Endothelial cell of umbilical vein (primary cell): ENCODE data around the gene EHBP1L1. TPM values are rescaled to one million over a fixed set of nuclear protein-coding genes. Genes with fewer than 3 reads are reported as not detected.

ENCODE experiments used
- BruUV-seq: library from RNA; stranded (reverse); fragments of 400-500 nt; replicated peaks from 2 replicates; lab custom pipeline; 2021; lab: Mats Ljungman, UMichigan
- CTCF ChIA-PET: fragments of 300-600, 350-600 bp; sonication (Branson Sonifier 250); formaldehyde crosslinking; loops from one replicate; lab custom pipeline; 2021; ENCODE audit warnings: antibody characterized with exemption, inconsistent platforms; lab: Charles Lee
- POLR2A ChIA-PET: fragments of 300-600, 350-600 bp; sonication (Branson Sonifier 250); formaldehyde crosslinking; loops from one replicate; lab custom pipeline; 2021; ENCODE audit warnings: antibody characterized with exemption, inconsistent platforms; lab: Charles Lee
- DNase-seq: peaks from one replicate; pipeline ENCODE4 v3.0.0-alpha.2; 2011; ENCODE audit warnings: low read depth, low spot score
- FAIRE-seq: peaks from 2 replicates; lab custom pipeline; 2011; peaks lifted over from hg19 to GRCh38; lab: Jason Lieb, UNC
- H2AFZ ChIP-seq: 2 replicates; pipeline ENCODE4 v1.6.0; 2012; ENCODE audit warnings: low read depth, low read length, control low read depth, inconsistent platforms
- H3K27ac ChIP-seq: 2 replicates; pipeline ENCODE4 v1.5.1; 2011; ENCODE audit warnings: low read depth, mild to moderate bottlenecking, control low read depth, low read length, moderate library complexity; ENCODE audit not compliant: insufficient read depth
- H3K27me3 ChIP-seq, 2 experiments: 2 replicates each; pipeline versions ENCODE4 v1.6.0 to v1.6.1; 2011; ENCODE audit warnings: low read length in 2 of 2, mixed read lengths in 1 of 2; ENCODE audit not compliant: control insufficient read depth in 2 of 2, insufficient read depth in 2 of 2
- H3K36me3 ChIP-seq, 2 experiments: 2 replicates in 1 of 2; 3 replicates in 1 of 2; pipeline ENCODE4 v1.5.1; 2011; ENCODE audit warnings: low read length in 2 of 2, mild to moderate bottlenecking in 1 of 2, moderate library complexity in 1 of 2; ENCODE audit not compliant: control insufficient read depth in 2 of 2, insufficient read depth in 2 of 2; ENCODE audit errors: extremely low read depth in 1 of 2
- H3K4me1 ChIP-seq: 3 replicates; pipeline ENCODE4 v1.5.1; 2011; ENCODE audit warnings: mild to moderate bottlenecking, low read length; ENCODE audit not compliant: control insufficient read depth, insufficient read depth; ENCODE audit errors: extremely low read depth
- H3K4me2 ChIP-seq: 2 replicates; pipeline ENCODE4 v1.6.1; 2011; ENCODE audit warnings: low read length, control low read depth, mixed read lengths; ENCODE audit not compliant: insufficient read depth
- H3K4me3 ChIP-seq, 3 experiments: fragments of 200-600 bp in 1 of 3; sonication (generic), shearing (Covaris generic) in 1 of 3; replicated peaks in 1 of 3; 2 replicates each; pipeline ENCODE4 v1.5.1; 2011 to 2016; ENCODE audit warnings: control low read depth in 3 of 3, low read length in 3 of 3, mild to moderate bottlenecking in 2 of 3, inconsistent platforms in 1 of 3, low read depth in 1 of 3, moderate library complexity in 1 of 3; ENCODE audit not compliant: insufficient read depth in 1 of 3
- H3K79me2 ChIP-seq: 2 replicates; pipeline ENCODE4 v1.6.0; 2012; ENCODE audit warnings: low read length, inconsistent platforms; ENCODE audit not compliant: control insufficient read depth, insufficient read depth
- H3K9ac ChIP-seq: replicated peaks from 2 replicates; pipeline ENCODE3; 2011; ENCODE audit warnings: low read length, control low read depth; ENCODE audit not compliant: insufficient read depth; ENCODE audit errors: extremely low read depth
- H3K9me1 ChIP-seq: replicated peaks from 3 replicates; pipeline ENCODE4 v1.6.0; 2011; ENCODE audit warnings: mild to moderate bottlenecking, low read length; ENCODE audit not compliant: control insufficient read depth, insufficient read depth; ENCODE audit errors: extremely low read depth
- H3K9me3 ChIP-seq: replicated peaks from 2 replicates; pipeline ENCODE4 v1.5.1; 2012; ENCODE audit warnings: low read length, inconsistent platforms; ENCODE audit not compliant: control insufficient read depth, insufficient read depth
- H4K20me1 ChIP-seq: replicated peaks from 2 replicates; pipeline ENCODE3; 2011; ENCODE audit warnings: mild to moderate bottlenecking, low read length; ENCODE audit not compliant: control insufficient read depth, insufficient read depth; ENCODE audit errors: extremely low read depth
- CTCF ChIP-seq, 2 donors: IDR thresholded peaks; 1 replicate in 1 of 2; 2 replicates in 1 of 2; pipeline ENCODE4 v1.5.1; 2011; ENCODE audit warnings: low read length in 2 of 2, mild to moderate bottlenecking in 2 of 2, moderate library complexity in 2 of 2, control low read depth in 1 of 2, inconsistent platforms in 1 of 2, low read depth in 1 of 2; ENCODE audit not compliant: insufficient read depth in 1 of 2; ENCODE audit errors: extremely low read depth in 1 of 2
- EZH2 ChIP-seq: IDR thresholded peaks from 2 replicates; pipeline ENCODE4 v1.6.1; 2012; ENCODE audit warnings: borderline replicate concordance, low read depth, mild to moderate bottlenecking, moderate library complexity, low read length, inconsistent platforms; ENCODE audit not compliant: severe bottlenecking
- FOS ChIP-seq: IDR thresholded peaks from 2 replicates; pipeline ENCODE4 v1.6.1; 2011; ENCODE audit warnings: mild to moderate bottlenecking, low read length, moderate library complexity, borderline replicate concordance; ENCODE audit not compliant: insufficient read depth
- MYC ChIP-seq: IDR thresholded peaks from one replicate; pipeline ENCODE4 v1.6.1; 2011; ENCODE audit warnings: mild to moderate bottlenecking, low read depth, low read length
- POLR2A ChIP-seq: IDR thresholded peaks from 2 replicates; pipeline ENCODE4 v1.6.1; 2012; ENCODE audit warnings: low read depth, mild to moderate bottlenecking, control low read depth, low read length
- POLR2AphosphoS5 ChIP-seq: IDR thresholded peaks from 2 replicates; pipeline ENCODE4 v1.6.1; 2012; ENCODE audit warnings: low read depth, mild to moderate bottlenecking, control low read depth, low read length, moderate library complexity; ENCODE audit not compliant: insufficient read depth
- dilution Hi-C: fragments of 300-500 bp; cut with MboI; formaldehyde crosslinking; loops from one replicate; pipeline ENCODE4 v1.15.0; 2019; ENCODE audit warnings: low sequenced_read_pairs; ENCODE audit not compliant: extremely low pct_ligation_motif_present
- intact Hi-C: fragments of 100-400 bp; cut with micrococcal nuclease; formaldehyde crosslinking; loops from one replicate; pipeline ENCODE4 v1.10.0; 2022
- polyA plus RNA-seq, 4 experiments: library from polyadenylated mRNA; depleted of rRNA in 3 of 4; stranded (reverse) in 3 of 4; unstranded in 1 of 4; fragments of >200 nt; gene quantifications; 2 replicates each; pipeline versions ENCODE4 v1.2.1 to v1.2.3, GENCODE V29; 2011 to 2012; ENCODE audit warnings: missing spikeins in 1 of 4
- total RNA-seq: library from RNA; stranded (reverse); gene quantifications from 2 replicates; pipeline ENCODE4 v1.2.3, GENCODE V29; 2021
- TF ChIP-seq, protein P1 (sequence below): IDR thresholded peaks from 2 replicates; pipeline ENCODE4 v1.6.1; 2011; ENCODE audit not compliant: insufficient read depth, insufficient read length

Gene EHBP1L1
- total and polyA plus RNA-seq, 2 donors (not counting 3 experiments of a cell fraction or from before 2014, with no cell fraction given): 12.7 to 19.7 TPM

- H3K9ac ChIP-seq: no peak overlapping the region
- ChIA-PET POLR2A (no interaction called here), CTCF (interaction anchor here (0.8 to 2.3 kb wide), 3 partner anchors 14 to 140 kb away, joined by 3 to 24 read pairs (median 3); no protein-coding TSS in a partner anchor)
- dilution Hi-C loops (no loop called here), intact Hi-C loops (loop anchor here (5.0 kb wide), 1 partner anchor 347 kb away; no protein-coding TSS in a partner anchor)
- peaks cover 6 to 24% of the 10 kb centered on the region in 2 experiments for H3K36me3 ChIP-seq
- H3K9me3 ChIP-seq: no peaks in the 10 kb centered on the region
- TF ChIP-seq MYC: no peak
- TF ChIP-seq EZH2: no peak
- TF ChIP-seq FOS: no peak
- peak; percentile 26 for TF ChIP-seq POLR2A
- peak; percentile 56 for TF ChIP-seq POLR2AphosphoS5
- TF ChIP-seq CTCF (IDR thresholded peaks at IDR 0.05; ENCODE audit: extremely low read depth in 1 of 2, insufficient read depth in 1 of 2, low read depth in 1 of 2, low read length in 2 of 2): no peak
- TF ChIP-seq, protein P1, sequence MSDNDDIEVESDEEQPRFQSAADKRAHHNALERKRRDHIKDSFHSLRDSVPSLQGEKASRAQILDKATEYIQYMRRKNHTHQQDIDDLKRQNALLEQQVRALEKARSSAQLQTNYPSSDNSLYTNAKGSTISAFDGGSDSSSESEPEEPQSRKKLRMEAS: no peak
- H2AFZ ChIP-seq: no peak overlapping the region
- FAIRE-seq (peak; percentile 87), DNase-seq (peak; percentile 17)
- H4K20me1 ChIP-seq: no peaks in the 10 kb centered on the region
- peak overlapping the region; percentile 44 for H3K4me2 ChIP-seq
- no peaks in the 10 kb centered on the region for H3K27me3 ChIP-seq
- peaks cover 48% of the 10 kb centered on the region for H3K4me1 ChIP-seq
- H3K9me1 ChIP-seq: no peaks in the 10 kb centered on the region
- H3K79me2 ChIP-seq: peaks cover 16% of the 10 kb centered on the region
- peak overlapping the region; percentile 48 for H3K27ac ChIP-seq
- no TSS peak for BruUV-seq
- H3K4me3 ChIP-seq: no peak overlapping the region
Observed at GRCh38 chr11:65639623-65640482, 64.0 kb downstream of the EHBP1L1 start.
